ENCODE results near the gene TGM5.

DNA sequence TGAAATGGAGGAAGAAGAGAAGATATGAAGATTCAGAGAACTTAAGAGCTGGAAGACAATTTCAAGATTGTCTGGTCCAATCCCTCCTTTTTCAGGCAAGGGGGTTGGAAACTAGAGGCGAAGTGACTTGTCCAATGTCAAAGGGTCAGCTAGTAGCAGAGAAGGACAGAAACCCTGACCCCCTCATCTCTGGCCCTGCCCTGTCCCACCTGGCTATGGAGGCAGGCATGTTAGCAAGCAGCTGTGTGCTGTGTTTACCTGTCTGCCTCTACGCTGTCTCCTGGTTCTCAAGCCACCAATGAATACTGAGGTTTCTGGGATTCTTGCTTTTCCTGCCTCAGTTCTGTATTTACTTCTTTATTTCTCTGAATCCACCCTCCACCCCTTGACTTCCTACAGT lies 342 bp downstream of the TGM5 start:
- TF ChIP-seq, protein P1, sequence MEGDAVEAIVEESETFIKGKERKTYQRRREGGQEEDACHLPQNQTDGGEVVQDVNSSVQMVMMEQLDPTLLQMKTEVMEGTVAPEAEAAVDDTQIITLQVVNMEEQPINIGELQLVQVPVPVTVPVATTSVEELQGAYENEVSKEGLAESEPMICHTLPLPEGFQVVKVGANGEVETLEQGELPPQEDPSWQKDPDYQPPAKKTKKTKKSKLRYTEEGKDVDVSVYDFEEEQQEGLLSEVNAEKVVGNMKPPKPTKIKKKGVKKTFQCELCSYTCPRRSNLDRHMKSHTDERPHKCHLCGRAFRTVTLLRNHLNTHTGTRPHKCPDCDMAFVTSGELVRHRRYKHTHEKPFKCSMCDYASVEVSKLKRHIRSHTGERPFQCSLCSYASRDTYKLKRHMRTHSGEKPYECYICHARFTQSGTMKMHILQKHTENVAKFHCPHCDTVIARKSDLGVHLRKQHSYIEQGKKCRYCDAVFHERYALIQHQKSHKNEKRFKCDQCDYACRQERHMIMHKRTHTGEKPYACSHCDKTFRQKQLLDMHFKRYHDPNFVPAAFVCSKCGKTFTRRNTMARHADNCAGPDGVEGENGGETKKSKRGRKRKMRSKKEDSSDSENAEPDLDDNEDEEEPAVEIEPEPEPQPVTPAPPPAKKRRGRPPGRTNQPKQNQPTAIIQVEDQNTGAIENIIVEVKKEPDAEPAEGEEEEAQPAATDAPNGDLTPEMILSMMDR (IDR thresholded peaks at IDR 0.05), result no peak
- TF ChIP-seq EZH2 (IDR thresholded peaks at IDR 0.05; ENCODE audit: borderline replicate concordance, insufficient read depth, low read depth, low read length, poor library complexity, severe bottlenecking), result no peak
